Activated T-cell treated with anti-CD3 and anti-CD28 coated beads, Interleukin-2, amount 50 U/mL, for 4 hours (primary cell): Measurements from ENCODE around the gene FAM163A. TPM values are rescaled to one million over a fixed set of nuclear protein-coding genes. Genes with fewer than 3 reads are reported as not detected.

Experiments
- ATAC-seq, 2 donors: fragments of 200-7000 bp; cut with Tn5 transposase; one replicate each; pipeline ENCODE4 v1.10.0; 2021
- DNase-seq: peaks from one replicate; pipeline ENCODE4 v3.0.0-alpha.2; 2020
- H3K27me3 Mint-ChIP-seq: one replicate; pipeline ENCODE4 v1.8.0; 2021; ENCODE audit warnings: low read depth, mixed read lengths
- H3K36me3 Mint-ChIP-seq: one replicate; pipeline ENCODE4 v1.8.0; 2022; ENCODE audit warnings: mixed read lengths; ENCODE audit not compliant: insufficient read depth
- H3K4me1 Mint-ChIP-seq: one replicate; pipeline ENCODE4 v1.8.0; 2021; ENCODE audit warnings: low read depth, mixed read lengths
- H3K4me3 Mint-ChIP-seq: one replicate; pipeline ENCODE4 v1.8.0; 2021; ENCODE audit warnings: mild to moderate bottlenecking, moderate library complexity, mixed read lengths
- H3K9me3 Mint-ChIP-seq: one replicate; pipeline ENCODE4 v1.8.0; 2021; ENCODE audit warnings: mixed read lengths
- total RNA-seq, 3 donors: library from RNA; stranded (reverse); gene quantifications; one replicate each; pipeline ENCODE4 v1.2.1, GENCODE V29; 2021

The FAM163A gene
- total RNA-seq, 3 donors from 2014 or later, result not detected

GRCh38 chr1:179809506-179810366 lies 66.6 kb downstream of the FAM163A start:
- Mint-ChIP-seq H3K27me3 (peaks cover 5% of the 10 kb centered on the region), H3K9me3 (no peaks in the 10 kb centered on the region), H3K4me3 (no peak overlapping the region), H3K4me1 (peaks cover 6% of the 10 kb centered on the region), H3K36me3 (no peaks in the 10 kb centered on the region)
- DNase-seq, result peak; percentile 62
- peak; percentile 63 to 73 for ATAC-seq

- Mint-ChIP-seq H3K27me3 (peaks cover 5% of the 10 kb centered on the region), H3K4me3 (no peak overlapping the region), H3K36me3 (no peaks in the 10 kb centered on the region), H3K4me1 (peaks cover 12% of the 10 kb centered on the region), H3K9me3 (no peaks in the 10 kb centered on the region)
- DNase-seq (no peak), ATAC-seq (no peak)
Measured at GRCh38 chr1:179810367-179810715, 67.2 kb downstream of the FAM163A start.

DNA sequence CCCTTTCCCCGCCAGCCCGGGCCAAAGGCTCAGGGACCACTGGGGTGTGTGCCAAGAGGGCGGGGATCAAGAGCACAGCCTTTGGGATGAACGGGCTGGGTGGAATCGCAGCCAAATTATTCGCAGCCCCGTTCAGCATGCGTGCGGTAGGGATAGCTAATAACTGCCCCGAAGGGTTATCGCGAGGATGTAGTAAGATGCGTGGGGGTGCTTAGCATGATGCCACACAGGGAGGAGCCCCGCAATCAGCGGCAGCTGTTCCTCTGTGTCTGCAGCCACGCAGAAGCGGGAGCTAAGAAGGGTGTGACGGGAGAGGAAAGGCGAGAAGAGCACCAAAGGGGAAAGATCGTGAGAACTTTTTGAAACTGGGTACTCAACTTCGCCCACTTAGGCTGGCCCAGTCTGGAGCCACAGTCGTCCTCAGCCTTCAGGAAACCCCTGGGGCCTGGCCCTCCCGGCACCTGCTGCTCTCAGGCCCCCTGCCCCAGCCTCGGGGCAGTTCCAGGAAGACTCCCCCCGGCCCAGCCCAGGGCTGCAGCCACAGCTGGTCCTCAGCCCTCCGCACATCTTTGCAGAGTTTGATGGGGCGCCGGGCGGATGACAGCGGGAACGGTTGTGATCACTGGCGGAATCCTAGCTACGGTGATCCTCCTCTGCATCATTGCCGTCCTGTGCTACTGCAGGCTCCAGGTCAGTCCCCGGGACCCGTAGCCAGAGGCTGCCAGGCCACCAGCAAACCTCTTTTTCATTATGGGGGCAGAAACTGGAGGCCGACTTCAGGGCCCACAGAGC lies 69.6 kb downstream of the FAM163A start:
- H3K4me1 Mint-ChIP-seq, result peaks cover 19% of the 10 kb centered on the region
- no peak for ATAC-seq
- no peaks in the 10 kb centered on the region for H3K9me3 Mint-ChIP-seq
- no peaks in the 10 kb centered on the region for H3K36me3 Mint-ChIP-seq
- no peak for DNase-seq
- no peak overlapping the region for H3K4me3 Mint-ChIP-seq
- H3K27me3 Mint-ChIP-seq, result peaks cover 8% of the 10 kb centered on the region

DNA sequence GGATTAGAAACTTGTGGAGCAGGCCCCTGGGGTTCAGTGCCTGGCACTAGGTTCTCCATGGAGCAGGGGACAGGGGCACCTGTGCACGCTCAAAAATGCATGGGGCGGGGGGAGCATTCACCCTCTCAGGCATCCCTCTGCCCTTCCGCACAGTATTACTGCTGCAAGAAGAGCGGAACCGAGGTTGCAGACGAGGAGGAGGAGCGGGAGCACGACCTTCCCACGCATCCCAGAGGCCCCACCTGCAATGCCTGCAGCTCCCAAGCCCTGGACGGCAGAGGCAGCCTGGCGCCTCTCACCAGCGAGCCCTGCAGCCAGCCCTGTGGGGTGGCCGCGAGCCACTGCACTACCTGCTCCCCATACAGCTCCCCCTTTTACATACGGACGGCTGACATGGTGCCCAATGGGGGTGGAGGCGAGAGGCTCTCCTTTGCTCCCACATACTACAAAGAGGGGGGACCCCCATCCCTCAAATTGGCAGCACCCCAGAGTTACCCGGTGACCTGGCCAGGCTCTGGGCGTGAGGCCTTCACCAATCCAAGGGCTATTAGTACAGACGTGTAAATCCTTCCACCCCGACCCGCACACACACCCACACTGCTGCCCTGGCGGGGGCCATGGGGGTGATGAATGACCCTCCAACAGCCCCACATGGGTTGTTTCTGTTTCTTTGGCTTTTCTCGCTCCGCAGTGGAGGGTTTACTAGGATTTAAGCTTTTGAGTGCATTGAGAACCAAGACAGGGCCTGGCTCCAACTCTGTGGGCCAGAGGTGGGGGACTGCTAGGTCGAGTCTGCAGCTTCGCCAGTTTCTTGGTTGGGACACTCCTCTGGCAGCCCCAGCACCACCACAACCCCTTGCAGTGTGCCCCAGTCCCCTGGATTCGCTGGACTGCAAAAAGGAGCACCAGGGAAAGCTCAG lies 70.8 kb downstream of the FAM163A start:
- peaks cover 8% of the 10 kb centered on the region for H3K27me3 Mint-ChIP-seq
- peak overlapping the region; percentile 85 for H3K4me3 Mint-ChIP-seq
- no peaks in the 10 kb centered on the region for H3K36me3 Mint-ChIP-seq
- peaks cover 19% of the 10 kb centered on the region for H3K4me1 Mint-ChIP-seq
- ATAC-seq (no peak), DNase-seq (no peak)
- H3K9me3 Mint-ChIP-seq, result no peaks in the 10 kb centered on the region

GRCh38 chr1:179814546-179814838 lies 71.4 kb downstream of the FAM163A start:
- H3K9me3 Mint-ChIP-seq, result no peaks in the 10 kb centered on the region
- H3K36me3 Mint-ChIP-seq, result no peaks in the 10 kb centered on the region
- H3K4me3 Mint-ChIP-seq, result peak overlapping the region; percentile 85
- DNase-seq (no peak), ATAC-seq (peak; percentile 47 to 64)
- H3K27me3 Mint-ChIP-seq, result peaks cover 8% of the 10 kb centered on the region
- peaks cover 19% of the 10 kb centered on the region for H3K4me1 Mint-ChIP-seq

DNA sequence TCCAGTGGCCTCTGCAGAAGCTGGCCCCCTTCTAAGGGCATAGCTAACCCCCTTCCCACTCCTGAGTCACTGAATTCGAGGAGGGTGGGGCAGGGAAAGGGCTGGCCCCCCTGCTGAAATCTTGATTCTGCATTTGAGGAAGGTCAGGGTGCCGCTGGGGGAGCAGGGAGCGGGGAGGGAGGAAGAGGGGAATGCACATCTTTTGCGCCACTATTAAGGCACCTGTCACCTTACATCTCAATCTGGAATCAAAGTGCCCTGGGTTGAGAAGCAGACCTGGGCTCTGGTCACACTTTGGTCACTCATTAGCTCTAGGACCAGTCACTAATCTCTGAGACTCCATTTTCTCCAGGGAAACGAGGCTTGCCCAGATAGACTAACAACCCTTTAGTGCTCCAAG lies 72.5 kb downstream of the FAM163A start:
- Mint-ChIP-seq H3K9me3 (no peaks in the 10 kb centered on the region), H3K36me3 (no peaks in the 10 kb centered on the region), H3K4me3 (peak overlapping the region; percentile 85), H3K27me3 (peaks cover 5% of the 10 kb centered on the region), H3K4me1 (peaks cover 19% of the 10 kb centered on the region)
- no peak for DNase-seq
- no peak for ATAC-seq

- ATAC-seq, result no peak
- peak overlapping the region; percentile 85 for H3K4me3 Mint-ChIP-seq
- peaks cover 19% of the 10 kb centered on the region for H3K4me1 Mint-ChIP-seq
- H3K9me3 Mint-ChIP-seq, result no peaks in the 10 kb centered on the region
- peaks cover 5% of the 10 kb centered on the region for H3K27me3 Mint-ChIP-seq
- H3K36me3 Mint-ChIP-seq, result no peaks in the 10 kb centered on the region
- no peak for DNase-seq
Measured at GRCh38 chr1:179816196-179816960, 73.3 kb downstream of the FAM163A start.

DNA sequence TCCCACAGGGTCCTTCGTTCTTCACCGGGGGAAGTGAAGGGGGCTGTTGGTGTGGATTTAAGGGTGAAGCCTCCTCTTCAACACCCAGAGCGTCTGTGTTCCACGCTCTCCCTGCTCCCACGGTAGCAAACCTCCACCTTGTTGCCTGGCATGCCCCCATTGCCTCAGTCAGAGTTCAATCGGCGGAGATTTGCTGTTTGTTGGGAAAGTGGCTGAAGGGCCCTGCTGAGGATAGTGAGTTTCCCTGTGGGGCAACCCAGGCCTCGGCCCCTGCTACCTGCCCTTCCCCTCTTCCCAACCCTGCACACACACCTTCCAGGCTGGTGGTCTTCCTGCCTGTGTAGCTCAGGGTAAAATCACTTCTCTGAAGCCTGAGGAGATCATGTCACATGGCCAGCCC lies 74.0 kb downstream of the FAM163A start:
- no peaks in the 10 kb centered on the region for H3K36me3 Mint-ChIP-seq
- DNase-seq (no peak), ATAC-seq (no peak)
- no peaks in the 10 kb centered on the region for H3K9me3 Mint-ChIP-seq
- H3K4me1 Mint-ChIP-seq, result peaks cover 19% of the 10 kb centered on the region
- peaks cover 5% of the 10 kb centered on the region for H3K27me3 Mint-ChIP-seq
- no peak overlapping the region for H3K4me3 Mint-ChIP-seq

- H3K36me3 Mint-ChIP-seq, result no peaks in the 10 kb centered on the region
- peaks cover 5% of the 10 kb centered on the region for H3K27me3 Mint-ChIP-seq
- DNase-seq (no peak), ATAC-seq (no peak)
- H3K4me1 Mint-ChIP-seq, result peaks cover 19% of the 10 kb centered on the region
- H3K9me3 Mint-ChIP-seq, result no peaks in the 10 kb centered on the region
- H3K4me3 Mint-ChIP-seq, result no peak overlapping the region
Measured at GRCh38 chr1:179817789-179818188, 74.7 kb downstream of the FAM163A start.

DNA sequence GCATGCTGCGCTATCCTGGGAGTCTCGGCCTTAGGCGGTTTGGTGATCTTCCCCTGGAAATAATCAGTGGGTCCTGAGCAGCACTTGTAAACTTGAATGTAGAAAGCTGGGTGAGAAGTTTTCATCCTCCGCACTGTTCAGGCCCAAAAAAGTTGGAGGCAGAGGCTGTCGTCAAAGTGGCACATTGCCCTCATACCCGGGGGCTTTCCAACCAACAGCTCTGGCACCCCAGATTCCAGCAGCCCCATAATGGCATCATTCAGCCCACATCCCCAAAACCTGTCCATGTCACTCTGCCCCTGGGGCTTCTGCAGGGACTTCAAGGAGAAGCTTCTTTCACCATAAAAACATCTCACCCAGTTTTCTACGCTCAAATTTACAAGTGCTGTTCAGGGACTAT lies 75.2 kb downstream of the FAM163A start:
- Mint-ChIP-seq H3K36me3 (no peaks in the 10 kb centered on the region), H3K9me3 (no peaks in the 10 kb centered on the region), H3K4me3 (no peak overlapping the region), H3K27me3 (peaks cover 4% of the 10 kb centered on the region), H3K4me1 (peaks cover 19% of the 10 kb centered on the region)
- ATAC-seq (no peak), DNase-seq (no peak)

GRCh38 chr1:179818743-179819173 lies 75.7 kb downstream of the FAM163A start:
- no peaks in the 10 kb centered on the region for H3K9me3 Mint-ChIP-seq
- H3K36me3 Mint-ChIP-seq, result no peaks in the 10 kb centered on the region
- H3K4me1 Mint-ChIP-seq, result peaks cover 19% of the 10 kb centered on the region
- H3K27me3 Mint-ChIP-seq, result peaks cover 3% of the 10 kb centered on the region
- no peak for DNase-seq
- no peak for ATAC-seq
- no peak overlapping the region for H3K4me3 Mint-ChIP-seq

DNA sequence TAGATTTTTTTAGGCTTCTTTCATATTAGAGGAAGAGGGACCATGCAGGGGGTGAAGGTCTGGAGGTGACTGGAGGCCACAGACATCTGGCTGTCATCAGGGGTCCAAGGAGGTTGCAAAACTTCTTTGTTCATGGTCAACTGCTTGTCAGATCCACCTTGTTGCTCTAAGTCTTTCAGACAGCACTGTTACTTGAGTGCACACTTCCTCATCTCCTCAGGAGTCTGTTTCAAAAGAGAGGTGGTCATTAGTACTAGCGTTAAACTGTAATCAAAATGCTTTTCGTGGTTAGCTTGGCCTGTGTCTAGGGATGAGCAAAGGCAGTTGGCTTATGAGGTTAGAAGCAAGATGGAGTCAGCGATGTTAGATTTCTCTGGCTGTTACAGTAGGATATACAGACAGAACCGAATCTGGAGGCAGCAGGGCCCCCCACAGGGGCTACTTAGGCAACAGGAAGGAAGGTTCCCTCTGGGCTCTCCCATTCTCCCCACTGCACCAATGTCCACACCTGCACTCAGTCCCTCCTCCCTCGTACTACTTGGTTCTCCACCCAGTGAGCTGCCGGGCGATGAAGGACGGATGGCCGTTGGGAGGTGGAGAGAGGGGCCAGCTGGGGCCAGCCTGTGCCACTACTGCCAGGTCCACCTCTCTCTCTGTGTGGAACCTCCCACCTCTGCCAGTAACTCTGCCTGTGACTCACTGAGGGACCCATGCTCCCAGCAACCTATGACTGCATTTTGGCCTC lies 77.3 kb downstream of the FAM163A start:
- Mint-ChIP-seq H3K4me1 (peaks cover 7% of the 10 kb centered on the region), H3K27me3 (peaks cover 3% of the 10 kb centered on the region), H3K9me3 (no peaks in the 10 kb centered on the region), H3K36me3 (no peaks in the 10 kb centered on the region), H3K4me3 (no peak overlapping the region)
- DNase-seq (no peak), ATAC-seq (no peak)

- no peaks in the 10 kb centered on the region for H3K4me1 Mint-ChIP-seq
- no peak overlapping the region for H3K4me3 Mint-ChIP-seq
- H3K36me3 Mint-ChIP-seq, result no peaks in the 10 kb centered on the region
- no peaks in the 10 kb centered on the region for H3K9me3 Mint-ChIP-seq
- ATAC-seq (no peak), DNase-seq (no peak)
- H3K27me3 Mint-ChIP-seq, result no peaks in the 10 kb centered on the region
Measured at GRCh38 chr1:179821524-179821923, 78.4 kb downstream of the FAM163A start.
